Lung (tissue), 12 donors: ENCODE data around the gene CRYBA4. TPM values are rescaled to one million over a fixed set of nuclear protein-coding genes. Genes with fewer than 3 reads are reported as not detected.

Source experiments
- ATAC-seq: fragments of 200-7000 bp; cut with Tn5 transposase; one replicate; pipeline ENCODE4 v1.9.1; 2020; ENCODE audit warnings: moderate number of reproducible peaks; ENCODE audit not compliant: insufficient read depth, low FRiP score
- DNase-seq, 3 donors: peaks; one replicate each; pipeline ENCODE4 v3.0.0-alpha.2; 2013 to 2017
- H3K27ac ChIP-seq, 2 donors: one replicate each; pipeline ENCODE4 v1.5.1; 2013; ENCODE audit warnings: mild to moderate bottlenecking in 2 of 2, moderate library complexity in 2 of 2, control low read depth in 1 of 2, inconsistent platforms in 1 of 2, low read depth in 1 of 2, low read length in 1 of 2
- H3K27me3 ChIP-seq, 3 donors: one replicate each; pipeline ENCODE4 v1.5.1; 2013; ENCODE audit warnings: low read length in 2 of 3; ENCODE audit not compliant: control insufficient read depth in 3 of 3, insufficient read depth in 3 of 3
- H3K36me3 ChIP-seq, 4 donors: one replicate each; pipeline ENCODE4 v1.5.1; 2013; ENCODE audit warnings: low read length in 4 of 4, mild to moderate bottlenecking in 1 of 4, moderate library complexity in 1 of 4; ENCODE audit not compliant: control insufficient read depth in 4 of 4, insufficient read depth in 4 of 4
- H3K4me1 ChIP-seq, 5 donors: one replicate each; pipeline ENCODE4 v1.5.1; 2013; ENCODE audit warnings: low read length in 5 of 5, mild to moderate bottlenecking in 2 of 5, moderate library complexity in 1 of 5; ENCODE audit not compliant: control insufficient read depth in 5 of 5, insufficient read depth in 5 of 5
- H3K4me3 ChIP-seq: one replicate; pipeline ENCODE4 v1.5.1; 2013; ENCODE audit warnings: mild to moderate bottlenecking, control low read depth, moderate library complexity
- H3K9ac ChIP-seq, 2 donors: one replicate each; pipeline ENCODE4 v1.5.1; 2013; ENCODE audit warnings: low read length in 2 of 2, control low read depth in 1 of 2; ENCODE audit not compliant: insufficient read depth in 1 of 2
- H3K9me3 ChIP-seq, 4 donors: one replicate each; pipeline ENCODE4 v1.5.1; 2013; ENCODE audit warnings: low read length in 3 of 4, mild to moderate bottlenecking in 1 of 4, moderate library complexity in 1 of 4; ENCODE audit not compliant: control insufficient read depth in 4 of 4, insufficient read depth in 3 of 4
- CTCF ChIP-seq: IDR thresholded peaks from 2 replicates; pipeline ENCODE4 v1.5.1; 2012; ENCODE audit warnings: mild to moderate bottlenecking; ENCODE audit errors: control extremely low read depth, extremely low read depth
- WGBS, 2 donors: extraction: QIAGEN DNeasy Blood & Tissue Kit; methylation state at CpG; one replicate each; pipeline ENCODE4 v1.1.7; 2013; 5-methylcytosine and 5-hydroxymethylcytosine counted together
- polyA plus RNA-seq, 2 donors: library from polyadenylated mRNA; stranded (reverse); fragments of 200-250 nt; gene quantifications; one replicate each; pipeline ENCODE4 v1.2.1, GENCODE V29; 2013
- total RNA-seq, 2 donors: library from RNA; depleted of rRNA in 1 of 2; stranded (reverse); fragments of >200 nt in 1 of 2; gene quantifications; one replicate each; pipeline ENCODE4 v1.2.1, GENCODE V29; 2014 to 2021
- donor health status: control.
- donor health status: control.
- donor health status: Bipolar disorder and iron deficiency.
- donor health status: healthy.
- donor health status: DM: yes; HTN: yes; CAD: no.

The CRYBA4 gene
- total and polyA plus RNA-seq, 4 donors: 0.06 to 0.22 TPM; not detected in 2

DNA sequence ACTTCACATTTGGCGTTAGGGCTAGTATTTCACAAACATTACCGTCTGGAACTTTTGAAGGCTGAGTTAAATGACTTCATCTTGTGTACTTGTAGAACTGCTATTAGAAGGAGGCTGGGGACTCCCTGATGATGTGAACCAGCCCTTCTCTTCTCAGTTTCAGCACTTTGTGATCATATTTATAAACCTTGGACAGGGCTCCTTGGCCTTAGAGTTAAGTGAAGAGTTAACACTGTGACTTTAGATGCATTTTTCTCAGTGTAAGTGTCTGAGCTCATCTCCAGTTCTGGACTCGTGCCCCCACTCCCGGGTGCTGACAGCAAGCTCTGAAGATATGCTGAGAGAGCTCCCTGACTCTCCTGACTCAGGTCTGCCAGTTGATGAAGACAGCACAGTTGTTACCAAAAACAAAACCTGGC lies 44.1 kb downstream of the CRYBA4 start:
- H3K4me3 ChIP-seq: no peak overlapping the region
- H3K9ac ChIP-seq: no peak overlapping the region
- 35 to 58% methylated on average over 4 of the region's 4 CpGs for WGBS, 2 donors
- no peak for DNase-seq
- no peaks in the 10 kb centered on the region for H3K9me3 ChIP-seq
- H3K36me3 ChIP-seq: no peaks in the 10 kb centered on the region
- no peak for ATAC-seq
- H3K4me1 ChIP-seq: no peaks in the 10 kb centered on the region
- H3K27me3 ChIP-seq: peaks cover 0 to 21% (median 18%) of the 10 kb centered on the region in 3 donors
- no peak for TF ChIP-seq CTCF
- H3K27ac ChIP-seq: no peak overlapping the region

DNA sequence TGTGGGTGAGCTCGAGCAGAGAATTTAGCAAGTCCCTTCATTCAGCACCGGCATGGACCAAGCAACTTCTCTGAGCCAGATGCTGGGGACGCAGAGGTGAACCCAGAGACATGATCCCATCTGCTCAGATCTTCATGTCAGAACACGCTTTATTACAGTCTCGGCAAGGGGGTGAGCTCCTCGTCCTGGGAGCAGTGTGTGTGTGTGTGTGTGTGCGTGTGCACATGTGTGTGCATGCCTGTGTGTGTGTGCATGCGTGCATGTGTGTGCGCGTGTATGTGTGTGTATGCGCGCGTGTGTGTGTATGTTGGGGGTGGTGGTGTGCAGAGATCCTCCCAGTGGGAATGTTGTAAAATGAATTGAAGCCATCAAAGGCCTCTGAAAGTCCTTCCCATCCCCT lies 45.4 kb downstream of the CRYBA4 start:
- TF ChIP-seq CTCF: no peak
- Histone ChIP-seq H3K9ac (no peak overlapping the region), H3K4me1 (peaks cover 0 to 8% (median under 1%) of the 10 kb centered on the region in 5 donors), H3K4me3 (no peak overlapping the region), H3K27me3 (peaks cover 0 to 11% (median 11%) of the 10 kb centered on the region in 3 donors), H3K9me3 (no peaks in the 10 kb centered on the region), H3K36me3 (no peaks in the 10 kb centered on the region), H3K27ac (no peak overlapping the region)
- no peak for DNase-seq
- ATAC-seq: no peak
- 89 to 90% methylated on average over 13 of the region's 13 CpGs for WGBS, 2 donors

DNA sequence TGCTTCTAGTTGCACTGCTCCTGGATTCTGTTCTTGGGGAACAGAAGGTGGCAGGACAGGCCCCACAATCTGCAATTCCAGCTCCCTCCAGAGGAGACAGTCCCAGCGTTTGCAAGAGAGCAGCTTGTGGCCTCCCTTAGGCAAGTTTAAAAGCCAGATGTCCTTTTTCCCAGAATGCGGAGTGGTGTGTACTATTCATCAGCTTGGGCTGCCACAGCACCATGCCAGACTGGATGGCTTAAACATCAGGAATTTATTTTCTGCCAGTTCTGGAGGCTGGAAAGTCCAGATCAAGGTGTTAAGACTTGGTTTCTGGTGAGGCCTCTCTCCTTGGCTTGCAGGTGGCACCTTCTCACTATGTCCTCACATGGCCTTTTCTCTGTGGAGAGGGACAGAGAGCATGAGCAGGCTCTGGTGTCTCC lies 47.3 kb downstream of the CRYBA4 start:
- ATAC-seq (no peak), DNase-seq (peak in 1 of 3 donors; percentile 26)
- no peak overlapping the region for H3K27ac ChIP-seq
- no peaks in the 10 kb centered on the region for H3K9me3 ChIP-seq
- WGBS, 2 donors: 47 to 51% methylated on average over 2 of the region's 2 CpGs
- H3K9ac ChIP-seq: no peak overlapping the region
- H3K36me3 ChIP-seq: no peaks in the 10 kb centered on the region
- TF ChIP-seq CTCF: no peak
- peaks cover 0 to 7% (median 5%) of the 10 kb centered on the region in 3 donors for H3K27me3 ChIP-seq
- no peak overlapping the region for H3K4me3 ChIP-seq
- peaks cover 0 to 19% (median 8%) of the 10 kb centered on the region in 5 donors for H3K4me1 ChIP-seq

GRCh38 chr22:26670459-26670858 lies 48.7 kb downstream of the CRYBA4 start:
- ATAC-seq (no peak), DNase-seq (no peak)
- H3K27me3 ChIP-seq: peaks cover 0 to 5% (median 3%) of the 10 kb centered on the region in 3 donors
- H3K27ac ChIP-seq: no peak overlapping the region
- no peaks in the 10 kb centered on the region for H3K9me3 ChIP-seq
- H3K4me3 ChIP-seq: no peak overlapping the region
- no peaks in the 10 kb centered on the region for H3K36me3 ChIP-seq
- H3K4me1 ChIP-seq: peaks cover 0 to 25% (median 11%) of the 10 kb centered on the region in 5 donors
- no peak overlapping the region for H3K9ac ChIP-seq
- no peak for TF ChIP-seq CTCF
- 89 to 94% methylated on average over 4 of the region's 4 CpGs for WGBS, 2 donors
